Measurements from ENCODE around the gene DDX52. TPM values are rescaled to one million over a fixed set of nuclear protein-coding genes. Genes with fewer than 3 reads are reported as not detected.

The DDX52 gene
- total RNA-seq, 1 donor from 2014 or later, result 20.3 TPM

- H3K36me3 ChIP-seq, result peaks cover 19% of the 10 kb centered on the region
- peaks cover 34% of the 10 kb centered on the region for H3K4me1 ChIP-seq
- no peaks in the 10 kb centered on the region for H3K27me3 ChIP-seq (ENCODE audit: low read depth)
- H3K9me3 ChIP-seq, result no peaks in the 10 kb centered on the region
- peak; percentile 50 for TF ChIP-seq CTCF (IDR thresholded peaks at IDR 0.05)
- peak within 1 kb of the TSS; percentile 94 for H3K27ac ChIP-seq
- peak within 1 kb of the TSS; percentile 92 for H3K4me3 ChIP-seq
- intact Hi-C loops (cut with DNase I), result no loop called here
- ATAC-seq (peak; percentile 99 to 100), DNase-seq (peak; percentile 96)
Measured at GRCh38 chr17:37609170-37610040, 33.8 kb downstream of the DDX52 start, which contains the start of gene SYNRG. TSS of gene SYNRG (minus strand) at chr17:37609418. CDS start at chr17:37609355, 63 bp downstream.

GRCh38 chr17:37608351-37609169 is 34.7 kb downstream of the DDX52 start:
- intact Hi-C loops (cut with DNase I), result no loop called here
- H3K4me1 ChIP-seq, result peaks cover 34% of the 10 kb centered on the region
- ATAC-seq (peak; percentile 62 to 63), DNase-seq (no peak)
- peaks cover 10% of the 10 kb centered on the region for H3K36me3 ChIP-seq
- H3K27me3 ChIP-seq (ENCODE audit: low read depth), result no peaks in the 10 kb centered on the region
- peak overlapping the region; percentile 92 for H3K4me3 ChIP-seq
- no peak for TF ChIP-seq CTCF (IDR thresholded peaks at IDR 0.05)
- H3K27ac ChIP-seq, result peak overlapping the region; percentile 94
- H3K9me3 ChIP-seq, result no peaks in the 10 kb centered on the region

DNA sequence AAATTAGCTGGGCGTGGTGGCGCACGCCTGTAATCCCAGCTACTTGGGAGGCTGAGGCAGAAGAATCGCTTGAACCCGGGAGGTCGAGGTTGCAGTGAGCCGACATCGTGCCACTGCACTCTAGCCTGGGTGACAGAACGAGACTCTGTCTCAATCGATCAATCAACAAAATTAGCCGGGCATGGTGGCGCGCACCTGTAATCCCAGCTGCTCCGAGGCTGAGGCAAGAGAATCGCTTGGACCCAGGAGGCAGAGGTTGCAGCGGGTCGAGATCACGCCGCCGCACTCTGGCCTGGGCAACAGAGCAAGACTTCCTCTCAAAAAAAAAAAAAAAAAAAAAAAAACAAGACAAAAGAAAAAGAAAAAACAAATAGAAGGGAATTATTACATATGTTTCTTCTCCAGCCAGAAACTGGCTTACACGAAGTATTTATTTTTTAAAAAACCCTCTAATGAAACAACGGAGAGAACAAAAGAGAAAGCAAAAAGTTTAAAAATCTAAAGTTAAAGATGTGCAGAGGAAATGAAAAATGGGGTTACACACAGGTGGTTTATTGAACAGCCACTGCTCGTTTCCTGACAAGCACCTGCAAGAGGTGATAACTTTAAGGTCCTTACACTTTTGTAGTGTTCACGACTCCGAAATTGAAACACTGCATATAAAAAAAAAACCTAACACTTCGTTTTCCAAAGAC is 35.5 kb downstream of the DDX52 start:
- Histone ChIP-seq H3K27ac (peak overlapping the region; percentile 94), H3K4me3 (peak overlapping the region; percentile 92), H3K9me3 (no peaks in the 10 kb centered on the region), H3K27me3 (ENCODE audit: low read depth) (no peaks in the 10 kb centered on the region), H3K36me3 (peaks cover 5% of the 10 kb centered on the region), H3K4me1 (peaks cover 34% of the 10 kb centered on the region)
- DNase-seq (no peak), ATAC-seq (no peak)
- intact Hi-C loops (cut with DNase I), result no loop called here
- no peak for TF ChIP-seq CTCF (IDR thresholded peaks at IDR 0.05)

- no peaks in the 10 kb centered on the region for H3K27me3 ChIP-seq (ENCODE audit: low read depth)
- intact Hi-C loops (cut with DNase I), result no loop called here
- no peak overlapping the region for H3K27ac ChIP-seq
- no peak overlapping the region for H3K4me3 ChIP-seq
- H3K36me3 ChIP-seq, result no peaks in the 10 kb centered on the region
- no peak for DNase-seq
- no peak for ATAC-seq
- TF ChIP-seq CTCF (IDR thresholded peaks at IDR 0.05), result no peak
- H3K9me3 ChIP-seq, result no peaks in the 10 kb centered on the region
- H3K4me1 ChIP-seq, result peaks cover 34% of the 10 kb centered on the region
Measured at GRCh38 chr17:37605813-37606505, 37.3 kb downstream of the DDX52 start.

DNA sequence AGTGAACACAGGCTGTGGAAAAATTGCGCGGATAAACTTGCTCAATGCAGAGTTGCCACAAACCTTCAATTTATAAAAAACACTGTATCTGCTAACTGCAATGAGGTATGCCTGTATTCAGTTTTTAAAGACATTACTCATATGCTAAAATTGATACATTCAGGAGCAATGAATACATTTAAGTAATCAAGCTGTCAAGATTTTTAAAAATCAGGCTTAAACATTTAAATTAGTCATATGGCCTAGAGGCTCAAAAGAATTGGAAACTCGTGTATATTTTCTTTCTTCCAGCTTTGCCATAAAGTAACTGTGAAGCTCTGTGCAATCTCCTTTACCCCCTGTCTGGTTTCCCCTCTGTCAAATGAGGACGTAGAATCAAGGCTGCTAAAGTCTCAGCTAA is 38.2 kb downstream of the DDX52 start:
- DNase-seq (no peak), ATAC-seq (no peak)
- Histone ChIP-seq H3K27me3 (ENCODE audit: low read depth) (no peaks in the 10 kb centered on the region), H3K9me3 (no peaks in the 10 kb centered on the region), H3K4me1 (peaks cover 34% of the 10 kb centered on the region), H3K4me3 (no peak overlapping the region), H3K36me3 (peaks cover 5% of the 10 kb centered on the region), H3K27ac (no peak overlapping the region)
- intact Hi-C loops (cut with DNase I), result no loop called here
- TF ChIP-seq CTCF (IDR thresholded peaks at IDR 0.05), result no peak

Measured in lower lobe of right lung (tissue), 2 donors.